Astrocyte of the hippocampus (primary cell): ENCODE results near the gene IL1RAPL2.
A peak's percentile ranks its signal among the peaks of the same experiment; 100 is the strongest.

Experiments used
- DNase-seq: peaks from one replicate; pipeline ENCODE4 v3.0.0; 2011; ENCODE audit warnings: low read depth, low spot score

Gene IL1RAPL2

DNA sequence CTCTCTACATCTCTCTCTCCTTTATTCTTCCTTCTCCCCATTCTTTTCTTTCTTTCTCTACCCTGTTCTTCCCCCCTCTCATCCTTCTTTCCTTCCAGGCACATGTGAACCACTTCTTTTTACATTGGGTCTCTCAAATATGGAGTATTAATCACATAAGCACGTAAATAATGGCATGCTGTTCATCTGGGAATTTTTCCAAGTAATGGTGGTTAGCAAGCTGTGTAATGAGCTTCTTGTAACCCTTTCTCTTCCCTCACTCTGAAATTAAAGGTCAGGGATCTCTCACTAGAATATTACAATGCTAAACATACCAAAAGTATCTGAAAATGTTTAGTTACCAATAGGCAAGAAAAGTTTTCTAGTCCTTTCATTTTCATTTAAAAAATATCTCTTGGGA, 894.4 kb downstream of the IL1RAPL2 start:
- peak; percentile 64 for DNase-seq

DNA sequence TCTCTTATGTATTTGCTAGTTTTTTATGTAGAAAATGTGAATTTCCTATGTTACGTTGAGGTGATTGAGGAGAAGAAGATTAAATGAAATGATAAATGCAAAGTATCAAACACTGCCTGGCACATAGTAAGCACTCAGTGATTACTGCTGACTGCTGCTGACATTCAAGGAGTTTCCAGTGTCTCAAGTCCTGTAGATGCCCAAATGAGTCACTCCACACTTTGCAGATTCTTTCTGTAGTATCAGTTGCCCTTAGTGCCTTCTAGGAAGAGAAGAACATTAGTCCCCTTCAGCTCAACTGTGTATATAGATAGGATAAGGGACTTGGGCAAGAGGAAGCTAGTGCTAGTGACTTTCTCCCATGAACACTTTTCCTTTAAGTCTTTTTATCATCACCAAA, 895.0 kb downstream of the IL1RAPL2 start:
- peak; percentile 12 for DNase-seq

DNA sequence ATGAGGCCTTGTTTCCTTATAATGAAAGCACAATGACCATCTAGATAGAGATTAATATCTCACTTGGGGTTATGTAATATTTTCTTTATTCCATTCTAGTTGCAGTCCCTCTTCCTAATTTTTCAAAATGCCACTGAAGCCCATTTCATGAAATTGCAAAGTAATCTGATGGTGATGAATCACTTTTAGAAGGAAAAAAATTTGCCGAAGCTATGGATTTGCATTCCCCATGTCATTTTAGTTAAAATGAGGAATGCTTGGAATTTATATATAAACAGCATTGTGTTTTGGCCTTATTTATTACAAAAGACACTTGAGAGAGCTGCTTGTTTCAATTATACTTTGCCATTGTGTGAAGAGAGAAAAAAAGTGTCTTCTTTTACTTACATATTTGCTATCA, 896.2 kb downstream of the IL1RAPL2 start:
- DNase-seq: no peak

DNA sequence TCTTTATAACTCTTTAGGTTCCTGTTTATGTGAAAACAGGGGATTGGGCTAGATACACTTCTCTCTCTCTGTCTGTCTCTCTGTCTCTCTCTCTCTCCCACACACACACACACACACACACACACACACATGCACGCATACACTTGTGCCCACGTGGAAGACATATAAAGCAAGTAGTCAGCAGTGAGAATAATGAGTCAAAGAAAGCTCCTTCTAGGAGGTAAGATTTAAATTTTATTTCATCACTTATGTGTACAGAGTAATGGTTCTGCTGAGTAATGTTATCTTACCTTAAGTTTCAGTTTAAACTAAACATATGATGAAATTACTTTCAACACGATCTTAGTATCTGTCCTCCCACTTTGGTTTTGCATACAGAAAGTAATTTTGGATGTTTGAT, 897.5 kb downstream of the IL1RAPL2 start:
- no peak for DNase-seq

DNA sequence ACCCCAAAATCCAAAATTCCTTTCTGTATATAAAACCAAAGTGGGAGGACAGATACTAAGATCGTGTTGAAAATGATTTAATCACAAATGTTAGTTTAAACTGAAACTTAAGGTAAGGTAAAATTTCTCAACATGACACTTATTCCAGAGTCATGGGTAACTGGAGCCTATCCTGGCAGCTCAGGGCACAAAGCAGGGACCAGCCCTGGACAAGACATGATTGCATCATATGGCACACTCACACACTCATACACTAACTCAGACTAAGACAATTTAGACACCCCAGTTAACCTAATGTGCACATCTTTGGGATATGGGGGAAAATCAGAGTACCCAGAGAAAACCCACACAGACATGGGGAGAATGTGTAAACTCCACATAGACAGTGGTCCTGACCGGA, 898.6 kb downstream of the IL1RAPL2 start:
- no peak for DNase-seq

DNA sequence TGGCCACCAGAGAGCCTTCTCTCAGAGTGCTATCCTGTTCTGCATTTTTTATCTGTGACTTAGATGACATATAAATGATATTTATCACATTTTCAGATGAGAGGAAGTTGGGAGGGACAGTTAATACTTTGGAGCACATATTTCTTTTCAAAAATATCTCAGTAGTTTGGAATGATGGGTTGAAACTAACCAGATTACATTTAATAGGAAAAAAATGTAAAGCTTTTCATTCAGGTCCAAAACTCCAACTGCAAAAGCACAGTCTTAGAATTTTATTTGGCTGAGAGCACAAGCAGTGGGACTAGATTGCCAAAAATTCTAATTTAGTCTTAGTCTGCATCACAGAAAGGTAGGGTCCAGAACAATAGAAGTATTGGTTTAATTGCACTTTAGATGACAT, 902.7 kb downstream of the IL1RAPL2 start:
- DNase-seq: no peak

DNA sequence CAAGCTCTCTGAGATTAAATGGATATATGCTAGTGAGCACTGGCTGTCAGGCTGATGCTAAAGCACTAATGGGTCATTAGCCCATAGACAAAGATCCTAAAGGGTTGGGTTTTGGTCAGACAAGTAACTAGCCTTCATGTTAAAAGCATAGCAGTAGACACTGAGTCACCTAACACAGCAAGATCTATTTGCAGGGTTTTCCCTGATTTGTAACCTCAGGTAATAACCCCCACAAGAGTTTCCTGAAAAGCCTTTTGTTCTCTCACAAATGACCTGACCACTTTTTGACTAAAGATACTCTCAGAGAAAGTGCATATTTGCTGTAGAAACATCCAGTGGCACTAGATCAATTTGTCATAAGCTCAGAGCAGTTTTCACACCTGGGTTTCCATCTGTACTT, 905.6 kb downstream of the IL1RAPL2 start:
- no peak for DNase-seq

DNA sequence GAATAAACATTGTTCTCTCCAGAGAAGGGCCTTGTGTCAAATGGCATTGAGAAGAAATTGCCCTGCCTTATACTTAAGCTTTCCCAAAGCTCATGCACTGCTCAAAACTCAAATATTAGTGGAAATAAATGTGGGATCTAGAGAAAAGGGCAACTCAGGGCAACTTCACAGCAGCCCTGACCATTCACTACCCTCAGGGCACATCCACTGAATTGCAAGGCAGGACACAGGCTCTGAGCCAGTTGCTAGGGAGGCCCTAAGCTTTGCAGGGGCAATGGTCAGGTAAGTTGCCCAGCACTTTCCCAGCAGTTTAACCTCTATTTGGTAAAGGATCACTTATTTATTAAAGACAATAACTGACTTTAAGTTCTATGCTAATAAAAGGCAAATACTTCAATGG, 909.8 kb downstream of the IL1RAPL2 start:
- no peak for DNase-seq

DNA sequence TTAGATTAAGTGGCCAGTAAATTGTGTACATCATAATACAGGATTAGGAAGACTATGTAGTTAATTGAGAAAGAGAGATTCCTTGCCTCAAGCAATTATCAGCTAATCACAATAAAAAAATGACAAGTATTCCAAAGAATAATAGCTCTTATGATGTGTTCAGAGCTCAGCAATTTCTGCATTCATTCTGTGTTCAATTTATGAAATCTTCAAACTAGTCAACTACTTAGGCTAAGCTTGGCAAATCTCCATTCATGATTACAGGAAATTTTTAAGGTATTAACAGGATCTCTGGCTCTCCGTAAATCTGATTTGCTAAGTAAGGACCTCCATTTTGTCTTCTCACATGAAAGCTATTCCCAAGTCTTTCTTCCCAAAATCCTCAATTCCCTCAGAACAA, 911.4 kb downstream of the IL1RAPL2 start:
- DNase-seq: no peak

DNA sequence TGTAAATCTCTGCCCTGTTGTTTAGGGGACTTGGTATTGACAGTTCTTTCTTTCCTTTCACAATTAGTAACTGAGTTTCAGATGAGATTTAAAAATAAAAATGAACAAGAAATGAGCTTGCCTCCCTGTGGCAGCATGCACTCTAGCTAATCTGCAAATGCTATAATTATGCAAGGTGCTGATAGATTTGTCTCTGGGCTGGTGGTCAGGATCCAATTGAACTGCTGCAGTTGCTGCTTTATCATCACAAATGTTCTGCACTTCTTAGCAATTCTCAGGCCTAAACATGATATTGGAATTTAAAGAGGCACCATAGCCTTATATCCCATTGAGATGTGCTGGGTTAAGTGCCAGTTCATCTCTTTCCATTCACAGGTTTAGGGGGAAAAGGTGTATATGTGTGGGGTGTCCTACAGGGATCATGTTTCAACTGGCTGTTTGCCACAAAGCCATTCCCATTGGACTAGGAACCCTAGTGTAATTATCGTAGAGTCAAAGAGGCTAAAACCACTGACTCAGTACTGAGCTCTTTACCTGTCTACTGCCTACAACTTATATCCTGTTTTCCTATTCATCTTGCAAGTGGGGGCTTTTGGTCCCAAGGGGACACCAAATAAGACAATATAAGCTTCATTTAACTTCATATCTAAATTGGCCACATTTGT, 914.8 kb downstream of the IL1RAPL2 start:
- no peak for DNase-seq

DNA sequence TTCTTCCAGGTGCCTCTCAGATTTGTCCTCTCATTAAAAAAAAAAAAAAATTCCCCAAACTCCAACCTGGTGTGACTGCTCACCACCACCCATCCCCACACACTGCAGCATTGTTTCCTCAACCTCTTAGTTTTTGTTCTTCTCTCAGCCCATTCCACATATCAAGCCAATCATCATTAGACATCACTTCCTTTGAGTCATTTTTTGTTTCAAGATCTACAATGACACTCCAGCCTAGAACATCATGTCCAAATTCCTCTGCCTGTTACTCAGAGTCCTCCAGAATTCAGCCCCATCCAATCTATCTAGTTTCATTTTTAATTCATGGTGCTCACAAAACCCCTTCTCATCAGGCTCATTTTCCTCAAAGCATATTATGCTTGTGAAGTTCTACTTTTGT, 917.0 kb downstream of the IL1RAPL2 start:
- DNase-seq: no peak

DNA sequence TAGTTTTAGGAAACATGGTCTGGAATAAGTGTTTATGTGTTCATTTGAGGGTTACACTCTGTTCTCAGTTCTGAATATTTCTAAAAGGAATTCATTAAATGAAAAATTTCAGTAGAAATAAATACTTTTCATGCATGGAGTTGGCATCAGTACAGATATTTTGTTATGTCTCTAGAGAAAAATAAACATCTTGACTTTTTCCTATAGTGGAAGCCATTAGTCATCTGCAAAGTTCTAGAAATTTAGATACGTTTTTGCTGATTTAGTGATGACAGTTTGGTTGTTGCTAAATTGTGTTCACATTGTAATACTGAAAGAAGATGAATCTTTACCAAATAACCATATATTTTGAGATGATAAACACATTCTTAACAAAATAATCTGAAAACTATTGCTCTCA, 922.7 kb downstream of the IL1RAPL2 start:
- no peak for DNase-seq

DNA sequence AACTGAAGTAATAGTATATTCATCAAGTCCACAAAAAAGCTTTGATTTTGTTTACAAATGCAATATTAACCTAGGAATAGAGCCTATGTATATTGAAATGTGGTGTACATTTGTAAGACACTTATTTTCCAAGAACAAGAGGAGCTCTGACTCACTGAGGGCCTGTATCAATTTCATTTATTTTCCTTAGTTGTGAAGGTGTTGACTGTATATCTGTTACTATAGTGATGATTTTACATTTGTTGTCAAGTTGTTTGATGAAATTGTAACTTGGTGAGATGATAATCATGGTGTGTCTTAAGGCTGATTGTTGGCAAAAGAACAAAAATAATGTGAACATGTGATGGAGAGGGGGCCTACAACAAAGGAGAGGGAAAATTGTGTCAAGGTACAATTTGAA, 929.4 kb downstream of the IL1RAPL2 start:
- no peak for DNase-seq

DNA sequence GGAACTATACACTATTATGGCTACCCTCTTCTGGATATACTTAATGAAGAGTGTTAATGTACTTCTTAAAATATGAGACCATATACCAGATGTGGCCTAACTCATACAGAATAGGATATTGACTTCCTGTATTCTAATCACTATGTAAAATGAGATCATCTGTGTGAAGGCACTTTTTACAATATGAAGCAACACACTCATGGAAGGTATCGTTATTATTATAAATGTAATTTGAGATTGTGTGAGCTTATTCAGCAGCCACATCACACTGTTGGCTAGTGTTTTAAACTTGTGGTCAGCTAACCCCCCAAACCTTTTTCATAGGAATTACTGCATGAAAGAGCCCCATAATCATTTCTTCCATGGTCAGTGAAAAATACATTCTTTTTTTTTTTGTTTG, 936.3 kb downstream of the IL1RAPL2 start:
- DNase-seq: peak; percentile 2

DNA sequence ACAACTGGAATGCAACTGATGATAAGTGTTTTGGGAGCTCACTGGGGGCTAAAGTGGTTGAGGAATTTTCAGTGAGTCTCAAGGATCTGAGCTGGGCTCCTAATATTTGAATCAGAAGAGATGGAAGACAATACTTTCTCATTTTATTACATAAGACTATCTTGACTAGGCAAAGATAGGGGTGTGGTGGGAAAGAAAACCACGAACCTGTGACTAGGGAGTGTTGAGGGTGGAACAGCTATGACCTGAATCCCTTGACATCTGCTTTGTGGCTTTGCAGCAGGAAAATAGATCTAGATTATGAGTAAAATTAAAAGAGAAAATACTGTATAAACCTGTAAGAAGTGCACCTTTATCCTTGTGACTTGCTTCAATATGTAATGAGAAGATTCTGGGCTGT, 949.6 kb downstream of the IL1RAPL2 start:
- DNase-seq: no peak

DNA sequence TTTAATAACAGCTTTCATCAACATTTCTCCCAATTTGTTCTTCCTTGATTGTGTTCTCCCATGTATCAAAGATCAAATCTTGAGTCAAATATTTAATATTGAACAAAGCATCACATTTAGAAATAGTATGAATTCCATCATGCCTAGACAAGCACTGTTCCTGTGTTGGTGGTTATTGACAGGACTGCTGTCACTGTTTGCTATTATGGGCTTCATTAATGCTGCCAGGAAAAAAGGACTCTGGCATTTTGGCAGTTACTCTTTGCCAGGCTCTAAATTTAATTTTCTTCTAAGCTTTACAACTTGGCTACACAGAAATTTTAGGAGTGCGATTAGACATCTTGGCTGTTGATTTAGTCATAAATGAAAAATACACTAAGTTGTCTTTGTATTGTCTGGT, 960.4 kb downstream of the IL1RAPL2 start:
- no peak for DNase-seq

DNA sequence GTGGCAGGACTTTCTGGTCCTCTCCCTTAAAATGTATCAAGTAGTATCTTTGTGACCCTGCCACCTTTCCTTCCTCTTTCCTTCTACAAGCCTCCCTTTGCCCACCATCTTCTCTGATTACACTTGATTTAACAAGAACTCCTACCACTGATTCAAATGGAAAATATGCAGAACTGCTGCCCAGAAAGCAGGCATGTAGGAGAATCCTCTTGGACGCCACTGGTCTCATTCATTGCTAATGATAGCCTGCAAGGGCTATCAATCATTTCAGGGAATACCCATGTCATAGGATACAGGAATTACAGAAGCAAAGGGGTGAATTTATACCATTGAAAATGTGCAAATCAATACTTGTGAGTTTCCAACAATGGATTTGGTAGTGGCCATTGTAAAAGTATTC, 961.8 kb downstream of the IL1RAPL2 start:
- DNase-seq: peak; percentile 58

DNA sequence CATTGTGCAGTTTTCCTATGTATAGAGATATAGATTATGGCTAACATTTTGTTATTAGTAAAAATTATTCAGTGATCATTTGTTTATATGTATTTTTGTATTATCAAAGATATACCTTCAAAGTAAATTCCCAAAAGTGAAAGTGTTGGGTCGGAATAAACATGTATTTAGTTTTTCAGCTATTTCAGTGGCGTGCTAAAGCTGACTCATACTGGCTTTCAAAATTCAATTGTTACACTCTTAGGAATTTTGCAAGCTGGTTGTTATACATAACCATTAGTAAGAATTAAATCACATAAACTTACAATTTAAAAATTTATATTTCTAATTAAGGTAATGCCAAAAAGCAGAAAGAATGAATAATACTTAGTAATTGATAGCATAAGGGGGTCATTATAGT, 968.0 kb downstream of the IL1RAPL2 start:
- no peak for DNase-seq

DNA sequence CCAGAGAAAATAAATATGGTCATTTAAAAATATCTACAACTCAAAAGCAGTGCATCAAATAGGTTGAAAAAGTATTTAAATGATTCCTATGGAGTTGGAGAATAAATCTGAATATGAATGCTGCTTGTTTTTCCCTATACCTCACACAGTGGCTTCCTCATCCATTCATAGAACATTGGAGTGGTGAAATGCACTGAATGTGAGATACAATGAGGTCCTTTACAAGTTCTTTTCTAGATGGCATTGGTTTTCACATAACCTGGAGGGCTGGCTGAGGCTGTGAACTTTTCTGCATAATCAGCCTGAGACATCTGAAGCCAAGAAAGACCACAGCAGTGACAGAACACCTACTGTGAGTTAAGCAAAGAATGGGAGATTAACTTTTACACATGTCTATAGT, 977.3 kb downstream of the IL1RAPL2 start:
- no peak for DNase-seq

DNA sequence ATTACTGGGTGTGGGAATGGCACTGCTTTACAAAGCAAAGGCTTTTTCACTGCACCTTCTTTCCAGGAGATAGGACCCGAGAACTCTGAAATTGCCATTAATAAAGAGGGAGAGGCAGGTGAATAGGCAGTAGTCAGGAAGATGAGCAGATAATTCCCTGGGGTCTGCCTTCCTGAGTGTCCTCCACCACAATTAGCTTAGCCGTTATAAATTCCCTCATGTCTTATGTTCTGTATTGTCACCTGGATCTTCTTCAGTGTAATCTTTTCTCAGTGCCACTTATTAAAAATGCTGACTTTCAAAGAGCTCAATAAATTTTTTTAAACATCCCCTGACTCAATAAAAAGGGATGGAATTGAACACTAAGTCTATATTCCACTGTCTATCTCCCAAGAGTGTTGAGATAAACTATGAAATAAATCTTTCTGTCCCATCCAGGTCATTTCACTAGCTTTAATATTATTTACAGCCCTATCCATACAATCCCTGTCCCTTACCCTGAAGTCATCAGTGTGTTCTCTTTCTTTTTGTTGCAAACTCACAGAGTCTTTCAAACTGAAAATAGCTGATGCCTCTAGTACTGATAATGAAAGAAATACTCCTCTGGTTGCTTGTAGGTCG, 984.2 kb downstream of the IL1RAPL2 start:
- DNase-seq: no peak

DNA sequence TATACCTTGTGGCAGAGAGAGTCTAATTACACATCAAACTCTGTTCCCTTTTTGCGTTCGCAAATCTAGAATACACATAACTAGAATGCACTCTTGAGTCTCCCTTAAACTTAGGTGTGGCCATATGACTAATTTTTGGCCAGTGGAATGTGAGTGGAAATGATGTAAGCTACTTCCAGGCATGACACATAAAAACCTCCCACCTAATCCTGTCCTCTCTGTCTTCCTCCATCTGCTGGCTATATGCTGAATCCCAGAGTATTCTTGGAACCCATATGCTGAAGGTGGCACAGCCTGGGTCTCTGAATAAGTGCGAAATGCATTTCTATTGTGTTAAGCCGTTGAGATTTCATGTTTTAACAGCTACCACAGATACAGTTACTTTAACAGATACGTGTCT, 986.4 kb downstream of the IL1RAPL2 start:
- peak; percentile 10 for DNase-seq

DNA sequence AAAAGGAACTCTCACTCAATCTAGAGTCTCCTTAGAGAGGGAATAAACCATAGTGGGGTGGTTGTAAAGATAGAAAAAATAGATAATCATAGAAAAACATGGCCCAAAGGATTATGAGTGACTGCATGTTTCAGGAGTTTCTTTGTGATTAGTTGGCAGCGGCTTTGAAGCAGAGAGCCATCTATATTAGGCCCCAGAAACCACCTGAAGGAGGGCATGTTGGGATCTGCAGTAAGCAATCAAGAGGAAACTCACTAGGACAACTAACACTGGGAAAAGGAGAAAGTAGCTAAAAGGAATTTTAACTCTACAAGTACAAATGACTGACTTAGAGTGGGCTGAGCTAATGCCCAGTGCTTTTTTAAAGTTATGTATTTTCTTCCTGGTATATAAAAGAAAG, 987.1 kb downstream of the IL1RAPL2 start:
- DNase-seq: no peak

DNA sequence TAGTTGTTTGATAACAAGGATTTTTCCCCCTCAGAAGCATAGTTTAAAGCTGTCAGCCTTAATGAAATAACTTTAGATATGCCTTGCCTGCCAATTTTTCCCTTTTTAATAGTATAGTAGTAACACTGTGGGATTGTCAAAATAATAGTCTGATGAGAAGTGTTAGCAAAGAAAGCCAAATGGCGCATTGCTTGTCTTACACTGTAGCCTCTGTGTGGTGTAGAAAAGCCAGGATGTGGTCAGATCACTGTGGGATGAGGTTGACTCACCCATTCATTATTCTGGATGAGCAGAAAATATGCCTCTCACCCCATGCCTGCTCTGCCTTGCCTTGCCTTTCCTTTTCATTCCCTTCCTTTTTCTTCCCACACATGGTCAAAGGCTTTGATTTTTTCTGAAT, 998.5 kb downstream of the IL1RAPL2 start:
- DNase-seq: peak; percentile 86

DNA sequence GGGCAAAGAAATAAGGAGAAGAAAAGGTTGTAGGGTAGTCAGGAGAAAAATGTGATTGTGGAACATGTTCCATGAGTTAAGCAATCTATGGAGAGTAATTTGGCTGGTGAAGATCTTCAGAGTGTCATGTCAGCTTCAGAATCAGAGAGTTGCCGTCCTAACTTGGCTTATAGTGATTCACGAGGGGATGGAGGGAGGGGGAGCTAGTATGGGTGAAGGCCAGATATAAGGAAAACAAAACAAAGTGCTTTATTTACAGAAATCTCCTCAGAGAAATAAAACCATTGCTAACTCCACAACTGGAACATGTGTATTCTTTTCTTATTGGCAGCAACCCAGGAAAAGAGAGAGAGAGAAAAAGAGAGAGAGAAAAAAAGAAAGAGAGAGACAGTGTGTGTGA, 999.9 kb downstream of the IL1RAPL2 start:
- no peak for DNase-seq
